ENCODE data around the gene BOLA2B. TPM values are rescaled to one million over a fixed set of nuclear protein-coding genes. Genes with fewer than 3 reads are reported as not detected.
"Not testable (repeated sequence)": the region's sequence is repeated elsewhere in the genome, so short reads cannot be mapped to it uniquely, and the experiment has no call there.

Gene BOLA2B
- total RNA-seq, 2 donors from 2014 or later, result 109 to 237 TPM

DNA sequence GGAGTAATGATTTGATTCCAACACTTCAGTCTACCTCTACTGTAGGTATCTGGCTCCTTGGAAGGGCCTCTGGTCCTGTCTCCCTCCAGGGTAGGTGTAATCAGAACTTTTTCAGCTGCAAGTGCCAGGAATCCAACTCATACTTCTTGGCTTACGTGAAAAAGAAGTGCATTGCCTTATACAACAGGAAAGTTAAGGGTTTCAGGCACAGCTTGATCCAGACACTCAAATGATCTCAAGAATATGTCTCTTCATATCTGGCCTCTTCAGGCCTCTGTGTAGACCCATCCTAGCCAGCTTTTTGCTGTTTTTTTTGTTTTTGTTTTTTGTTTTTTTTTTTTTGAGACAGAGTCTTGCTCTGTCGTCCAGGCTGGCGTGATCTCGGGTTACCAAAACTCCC, 14.3 kb downstream of the BOLA2B start:
- Histone ChIP-seq H3K27me3 (no peaks in the 10 kb centered on the region), H3K27ac (no peak overlapping the region), H3K9me3 (no peaks in the 10 kb centered on the region), H3K9ac (ENCODE audit: low read depth in 2 of 2, low read length in 2 of 2) (no peak overlapping the region), H3K4me1 (peaks cover 5% of the 10 kb centered on the region), H3K4me3 (no peak overlapping the region), H3K36me3 (no peaks in the 10 kb centered on the region)
- no peak for DNase-seq
- intact Hi-C loops (cut with DNase I), result no loop called here
- TF ChIP-seq, protein P1, sequence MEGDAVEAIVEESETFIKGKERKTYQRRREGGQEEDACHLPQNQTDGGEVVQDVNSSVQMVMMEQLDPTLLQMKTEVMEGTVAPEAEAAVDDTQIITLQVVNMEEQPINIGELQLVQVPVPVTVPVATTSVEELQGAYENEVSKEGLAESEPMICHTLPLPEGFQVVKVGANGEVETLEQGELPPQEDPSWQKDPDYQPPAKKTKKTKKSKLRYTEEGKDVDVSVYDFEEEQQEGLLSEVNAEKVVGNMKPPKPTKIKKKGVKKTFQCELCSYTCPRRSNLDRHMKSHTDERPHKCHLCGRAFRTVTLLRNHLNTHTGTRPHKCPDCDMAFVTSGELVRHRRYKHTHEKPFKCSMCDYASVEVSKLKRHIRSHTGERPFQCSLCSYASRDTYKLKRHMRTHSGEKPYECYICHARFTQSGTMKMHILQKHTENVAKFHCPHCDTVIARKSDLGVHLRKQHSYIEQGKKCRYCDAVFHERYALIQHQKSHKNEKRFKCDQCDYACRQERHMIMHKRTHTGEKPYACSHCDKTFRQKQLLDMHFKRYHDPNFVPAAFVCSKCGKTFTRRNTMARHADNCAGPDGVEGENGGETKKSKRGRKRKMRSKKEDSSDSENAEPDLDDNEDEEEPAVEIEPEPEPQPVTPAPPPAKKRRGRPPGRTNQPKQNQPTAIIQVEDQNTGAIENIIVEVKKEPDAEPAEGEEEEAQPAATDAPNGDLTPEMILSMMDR (IDR thresholded peaks at IDR 0.05), result no peak

DNA sequence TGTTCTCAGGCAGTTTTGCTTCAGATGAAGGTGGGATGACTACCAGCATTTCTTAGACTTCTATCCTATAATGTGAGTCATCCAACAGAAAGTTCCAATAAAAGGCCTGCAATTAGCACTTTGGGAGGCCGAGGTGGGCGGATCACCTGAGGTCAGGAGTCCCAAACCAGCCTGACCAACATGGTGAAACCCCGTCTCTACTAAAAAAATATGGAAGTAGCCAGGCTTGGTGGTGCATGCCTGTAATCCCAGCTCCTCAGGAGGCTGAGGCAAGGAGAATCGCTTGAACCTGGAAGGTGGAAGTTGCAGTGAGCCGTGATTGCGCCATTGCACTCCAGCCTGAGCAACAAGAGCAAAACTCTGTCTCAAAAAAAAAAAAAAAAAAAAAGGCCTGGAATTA, 16.6 kb downstream of the BOLA2B start:
- H3K27ac ChIP-seq; H3K4me3 ChIP-seq; H3K9me3 ChIP-seq; H3K27me3 ChIP-seq; H3K36me3 ChIP-seq; DNase-seq; intact Hi-C loops (cut with DNase I); H3K4me1 ChIP-seq; H3K9ac ChIP-seq (ENCODE audit: low read depth in 2 of 2, low read length in 2 of 2): not testable (repeated sequence)

DNA sequence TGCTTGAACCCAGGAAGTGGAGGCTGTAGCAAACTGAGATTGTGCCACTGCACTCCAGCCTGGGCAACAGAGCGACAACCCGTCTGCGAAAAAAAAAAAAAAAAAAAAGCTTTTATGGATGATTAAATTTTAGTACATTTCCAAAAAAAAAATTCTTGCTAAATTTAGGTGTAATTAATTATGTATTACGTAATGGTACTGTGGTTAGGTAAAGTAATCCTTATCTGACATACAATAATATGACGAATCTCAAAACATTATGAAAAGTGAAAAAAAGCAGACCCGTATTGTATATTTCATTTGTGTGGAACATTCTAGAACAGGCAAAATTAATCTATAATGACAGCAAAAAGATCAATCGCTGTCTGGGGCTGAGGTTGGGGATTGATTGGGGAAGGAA, 20.4 kb downstream of the BOLA2B start:
- Histone ChIP-seq H3K36me3 (no peaks in the 10 kb centered on the region), H3K4me3 (no peak overlapping the region), H3K27me3 (no peaks in the 10 kb centered on the region), H3K9ac (ENCODE audit: low read depth in 2 of 2, low read length in 2 of 2) (no peak overlapping the region), H3K9me3 (no peaks in the 10 kb centered on the region), H3K4me1 (no peaks in the 10 kb centered on the region), H3K27ac (no peak overlapping the region)
- intact Hi-C loops (cut with DNase I), result no loop called here
- TF ChIP-seq, protein P1 (IDR thresholded peaks at IDR 0.05), result no peak
- no peak for DNase-seq

DNA sequence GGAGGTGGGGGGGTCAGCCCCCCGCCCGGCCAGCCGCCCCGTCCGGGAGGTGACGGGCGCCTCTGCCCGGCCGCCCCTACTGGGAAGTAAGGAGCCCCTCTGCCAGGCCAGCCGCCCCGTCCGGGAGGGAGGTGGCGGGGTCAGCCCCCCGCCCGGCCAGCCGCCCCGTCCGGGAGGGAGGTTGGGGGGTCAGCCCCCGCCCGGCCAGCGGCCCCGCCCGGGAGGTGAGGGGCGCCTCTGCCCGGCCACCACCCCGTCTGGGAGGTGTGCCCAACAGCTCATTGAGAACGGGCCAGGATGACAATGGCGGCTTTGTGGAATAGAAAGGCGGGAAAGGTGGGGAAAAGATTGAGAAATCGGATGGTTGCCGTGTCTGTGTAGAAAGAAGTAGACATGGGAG, 23.3 kb downstream of the BOLA2B start:
- H3K4me1 ChIP-seq; H3K9me3 ChIP-seq; intact Hi-C loops (cut with DNase I); H3K9ac ChIP-seq (ENCODE audit: low read depth in 2 of 2, low read length in 2 of 2); H3K4me3 ChIP-seq; H3K36me3 ChIP-seq; H3K27ac ChIP-seq; H3K27me3 ChIP-seq; DNase-seq: not testable (repeated sequence)

DNA sequence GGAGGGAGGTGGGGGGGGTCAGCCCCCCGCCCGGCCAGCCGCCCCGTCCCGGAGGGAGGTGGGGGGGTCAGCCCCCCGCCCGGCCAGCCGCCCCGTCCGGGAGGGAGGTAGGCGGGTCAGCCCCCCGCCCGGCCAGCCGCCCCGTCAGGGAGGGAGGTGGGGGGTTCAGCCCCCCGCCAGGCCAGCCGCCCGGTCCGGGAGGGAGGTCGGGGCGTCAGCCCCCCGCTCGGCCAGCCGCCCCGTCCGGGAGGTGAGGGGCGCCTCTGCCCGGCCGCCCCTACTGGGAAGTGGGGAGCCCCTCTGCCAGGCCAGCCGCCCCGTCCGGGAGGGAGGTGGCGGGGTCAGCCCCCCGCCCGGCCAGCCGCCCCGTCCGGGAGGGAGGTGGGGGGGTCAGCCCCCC, 24.1 kb downstream of the BOLA2B start:
- H3K4me3 ChIP-seq; H3K27me3 ChIP-seq; H3K4me1 ChIP-seq; H3K9me3 ChIP-seq; H3K36me3 ChIP-seq; intact Hi-C loops (cut with DNase I); DNase-seq; H3K27ac ChIP-seq; H3K9ac ChIP-seq (ENCODE audit: low read depth in 2 of 2, low read length in 2 of 2): not testable (repeated sequence)

DNA sequence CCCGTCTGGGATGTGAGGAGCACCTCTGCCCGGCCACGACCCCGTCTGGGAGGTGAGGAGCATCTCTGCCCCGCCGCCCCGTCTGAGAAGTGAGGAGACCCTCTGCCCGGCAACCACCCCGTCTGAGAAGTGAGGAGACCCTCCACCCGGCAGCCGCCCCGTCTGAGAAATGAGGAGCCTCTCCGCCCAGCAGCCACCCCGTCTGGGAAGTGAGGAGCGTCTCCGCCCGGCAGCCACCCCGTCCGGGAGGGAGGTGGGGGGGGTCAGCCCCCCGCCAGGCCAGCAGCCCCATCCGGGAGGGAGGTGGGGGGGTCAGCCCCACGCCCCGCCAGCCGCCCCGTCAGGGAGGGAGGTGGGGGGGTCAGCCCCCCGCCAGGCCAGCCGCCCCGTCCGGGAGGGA, 24.7 kb downstream of the BOLA2B start:
- H3K4me1 ChIP-seq; H3K27me3 ChIP-seq; intact Hi-C loops (cut with DNase I); H3K36me3 ChIP-seq; DNase-seq; H3K9me3 ChIP-seq; H3K27ac ChIP-seq; H3K9ac ChIP-seq (ENCODE audit: low read depth in 2 of 2, low read length in 2 of 2); H3K4me3 ChIP-seq: not testable (repeated sequence)

DNA sequence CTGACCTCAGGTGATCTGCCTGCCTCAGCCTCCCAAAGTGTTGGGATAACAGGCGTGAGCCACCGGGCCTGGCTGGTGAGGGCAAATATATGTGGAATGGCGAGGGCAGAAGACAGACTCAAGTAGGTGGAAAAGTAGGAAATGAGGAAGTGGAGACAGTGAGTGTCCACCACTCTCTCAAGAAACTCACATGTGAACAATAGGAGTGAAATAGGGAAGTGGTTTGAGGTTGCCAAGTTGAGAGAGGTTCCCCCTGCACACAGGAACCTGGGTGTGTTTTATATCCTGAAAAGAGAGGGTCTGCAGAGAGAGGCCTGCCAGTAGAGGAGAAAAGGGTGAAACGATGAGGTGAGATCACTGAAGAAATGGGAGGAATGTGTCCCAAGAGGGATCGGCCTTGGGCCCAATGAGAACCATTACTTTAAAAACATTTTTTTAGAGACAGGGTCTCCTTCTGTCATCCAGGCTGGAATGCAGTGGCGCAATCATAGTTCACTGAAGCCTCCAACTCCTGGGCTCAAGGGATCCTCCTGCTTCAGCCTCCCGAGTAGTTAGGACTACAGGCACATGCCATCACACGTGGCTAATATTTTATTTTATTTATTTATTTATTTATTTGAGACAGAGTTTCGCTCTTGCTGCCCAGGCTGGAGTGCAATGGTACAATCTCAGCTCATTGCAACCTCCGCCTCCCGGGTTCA, 27.1 kb downstream of the BOLA2B start:
- TF ChIP-seq, protein P1 (IDR thresholded peaks at IDR 0.05), result no peak
- H3K27me3 ChIP-seq, result no peaks in the 10 kb centered on the region
- H3K9me3 ChIP-seq, result no peaks in the 10 kb centered on the region
- intact Hi-C loops (cut with DNase I), result no loop called here
- no peak overlapping the region for H3K27ac ChIP-seq
- no peaks in the 10 kb centered on the region for H3K36me3 ChIP-seq
- H3K4me1 ChIP-seq, result no peaks in the 10 kb centered on the region
- no peak for DNase-seq
- H3K4me3 ChIP-seq, result no peak overlapping the region
- H3K9ac ChIP-seq (ENCODE audit: low read depth in 2 of 2, low read length in 2 of 2), result no peak overlapping the region
